HL-60 (cell line): Measurements from ENCODE around the gene RNMT.

ENCODE experiments used
- TF ChIP-seq, protein P1 (sequence below): IDR thresholded peaks from one replicate; pipeline ENCODE4 v1.5.1; 2011; ENCODE audit warnings: low read length, control low read depth, inconsistent platforms; ENCODE audit not compliant: insufficient read depth
- TF ChIP-seq, protein P2 (sequence below): IDR thresholded peaks from 2 replicates; pipeline ENCODE4 v1.6.1; 2012; ENCODE audit warnings: low read depth; ENCODE audit not compliant: insufficient replicate concordance

DNA sequence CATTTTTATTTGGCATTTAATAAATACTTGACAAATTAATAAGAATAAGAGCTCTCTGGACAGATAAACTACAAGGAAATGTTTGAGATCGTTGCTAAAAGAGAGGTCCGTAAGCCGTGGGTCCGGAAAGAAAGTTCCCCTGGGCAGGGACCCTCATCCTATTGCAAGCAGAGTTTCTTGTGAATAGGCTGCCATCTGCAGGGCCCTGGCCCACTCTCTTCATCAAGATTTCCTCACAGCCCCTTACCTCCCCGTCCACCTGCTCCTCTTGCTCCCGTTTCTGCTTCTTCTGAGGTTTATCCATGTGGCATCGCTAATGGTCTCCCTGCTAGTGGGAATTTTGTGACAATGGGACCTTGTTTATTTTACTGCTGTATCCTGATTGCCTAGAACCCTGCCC lies 67.3 kb downstream of the RNMT start:
- TF ChIP-seq, protein P1, sequence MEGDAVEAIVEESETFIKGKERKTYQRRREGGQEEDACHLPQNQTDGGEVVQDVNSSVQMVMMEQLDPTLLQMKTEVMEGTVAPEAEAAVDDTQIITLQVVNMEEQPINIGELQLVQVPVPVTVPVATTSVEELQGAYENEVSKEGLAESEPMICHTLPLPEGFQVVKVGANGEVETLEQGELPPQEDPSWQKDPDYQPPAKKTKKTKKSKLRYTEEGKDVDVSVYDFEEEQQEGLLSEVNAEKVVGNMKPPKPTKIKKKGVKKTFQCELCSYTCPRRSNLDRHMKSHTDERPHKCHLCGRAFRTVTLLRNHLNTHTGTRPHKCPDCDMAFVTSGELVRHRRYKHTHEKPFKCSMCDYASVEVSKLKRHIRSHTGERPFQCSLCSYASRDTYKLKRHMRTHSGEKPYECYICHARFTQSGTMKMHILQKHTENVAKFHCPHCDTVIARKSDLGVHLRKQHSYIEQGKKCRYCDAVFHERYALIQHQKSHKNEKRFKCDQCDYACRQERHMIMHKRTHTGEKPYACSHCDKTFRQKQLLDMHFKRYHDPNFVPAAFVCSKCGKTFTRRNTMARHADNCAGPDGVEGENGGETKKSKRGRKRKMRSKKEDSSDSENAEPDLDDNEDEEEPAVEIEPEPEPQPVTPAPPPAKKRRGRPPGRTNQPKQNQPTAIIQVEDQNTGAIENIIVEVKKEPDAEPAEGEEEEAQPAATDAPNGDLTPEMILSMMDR: no peak
- TF ChIP-seq, protein P2, sequence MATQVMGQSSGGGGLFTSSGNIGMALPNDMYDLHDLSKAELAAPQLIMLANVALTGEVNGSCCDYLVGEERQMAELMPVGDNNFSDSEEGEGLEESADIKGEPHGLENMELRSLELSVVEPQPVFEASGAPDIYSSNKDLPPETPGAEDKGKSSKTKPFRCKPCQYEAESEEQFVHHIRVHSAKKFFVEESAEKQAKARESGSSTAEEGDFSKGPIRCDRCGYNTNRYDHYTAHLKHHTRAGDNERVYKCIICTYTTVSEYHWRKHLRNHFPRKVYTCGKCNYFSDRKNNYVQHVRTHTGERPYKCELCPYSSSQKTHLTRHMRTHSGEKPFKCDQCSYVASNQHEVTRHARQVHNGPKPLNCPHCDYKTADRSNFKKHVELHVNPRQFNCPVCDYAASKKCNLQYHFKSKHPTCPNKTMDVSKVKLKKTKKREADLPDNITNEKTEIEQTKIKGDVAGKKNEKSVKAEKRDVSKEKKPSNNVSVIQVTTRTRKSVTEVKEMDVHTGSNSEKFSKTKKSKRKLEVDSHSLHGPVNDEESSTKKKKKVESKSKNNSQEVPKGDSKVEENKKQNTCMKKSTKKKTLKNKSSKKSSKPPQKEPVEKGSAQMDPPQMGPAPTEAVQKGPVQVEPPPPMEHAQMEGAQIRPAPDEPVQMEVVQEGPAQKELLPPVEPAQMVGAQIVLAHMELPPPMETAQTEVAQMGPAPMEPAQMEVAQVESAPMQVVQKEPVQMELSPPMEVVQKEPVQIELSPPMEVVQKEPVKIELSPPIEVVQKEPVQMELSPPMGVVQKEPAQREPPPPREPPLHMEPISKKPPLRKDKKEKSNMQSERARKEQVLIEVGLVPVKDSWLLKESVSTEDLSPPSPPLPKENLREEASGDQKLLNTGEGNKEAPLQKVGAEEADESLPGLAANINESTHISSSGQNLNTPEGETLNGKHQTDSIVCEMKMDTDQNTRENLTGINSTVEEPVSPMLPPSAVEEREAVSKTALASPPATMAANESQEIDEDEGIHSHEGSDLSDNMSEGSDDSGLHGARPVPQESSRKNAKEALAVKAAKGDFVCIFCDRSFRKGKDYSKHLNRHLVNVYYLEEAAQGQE: no peak
